Prostate gland (tissue), 2 donors: ENCODE results near the gene CDC42BPB.

Source experiments
- POLR2A ChIP-seq: fragments of 450-650 bp; IDR thresholded peaks from one replicate; pipeline ENCODE4 v1.6.1; 2016; ENCODE audit warnings: antibody characterized with exemption, mild to moderate bottlenecking
- POLR2AphosphoS5 ChIP-seq: sonication (generic); formaldehyde crosslinking; IDR thresholded peaks from one replicate; pipeline ENCODE4 v1.6.1; 2017; ENCODE audit warnings: antibody characterized with exemption
- TF ChIP-seq, protein P1 (sequence below), 4 experiments: fragments of 200-600 bp in 2 of 4; fragments of 450-650 bp in 2 of 4; sonication (generic) in 2 of 4; IDR thresholded peaks; 1 replicate in 3 of 4; 2 replicates in 1 of 4; pipeline ENCODE4 v1.5.1; 2016 to 2019; ENCODE audit warnings: antibody characterized with exemption in 4 of 4, mild to moderate bottlenecking in 2 of 4, moderate library complexity in 2 of 4

DNA sequence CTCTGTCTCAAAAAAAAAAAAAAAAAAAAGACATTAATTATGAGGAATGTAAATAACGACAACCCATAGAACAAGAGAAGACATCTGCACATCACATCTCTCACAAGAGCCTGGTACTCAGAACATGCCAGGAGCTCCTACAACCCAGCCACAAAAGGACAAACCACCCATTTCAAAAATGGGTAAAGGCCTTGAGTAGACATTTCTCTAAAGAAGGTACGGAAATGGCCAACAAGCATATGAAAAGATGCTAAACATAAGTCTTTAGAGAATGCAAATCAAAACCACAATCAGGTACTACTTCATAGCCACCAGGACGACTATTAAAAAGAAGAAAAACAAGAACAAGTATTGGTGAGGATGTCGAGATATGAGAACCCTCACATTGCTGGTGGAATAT, 121.6 kb downstream of the CDC42BPB start:
- TF ChIP-seq, protein P1, sequence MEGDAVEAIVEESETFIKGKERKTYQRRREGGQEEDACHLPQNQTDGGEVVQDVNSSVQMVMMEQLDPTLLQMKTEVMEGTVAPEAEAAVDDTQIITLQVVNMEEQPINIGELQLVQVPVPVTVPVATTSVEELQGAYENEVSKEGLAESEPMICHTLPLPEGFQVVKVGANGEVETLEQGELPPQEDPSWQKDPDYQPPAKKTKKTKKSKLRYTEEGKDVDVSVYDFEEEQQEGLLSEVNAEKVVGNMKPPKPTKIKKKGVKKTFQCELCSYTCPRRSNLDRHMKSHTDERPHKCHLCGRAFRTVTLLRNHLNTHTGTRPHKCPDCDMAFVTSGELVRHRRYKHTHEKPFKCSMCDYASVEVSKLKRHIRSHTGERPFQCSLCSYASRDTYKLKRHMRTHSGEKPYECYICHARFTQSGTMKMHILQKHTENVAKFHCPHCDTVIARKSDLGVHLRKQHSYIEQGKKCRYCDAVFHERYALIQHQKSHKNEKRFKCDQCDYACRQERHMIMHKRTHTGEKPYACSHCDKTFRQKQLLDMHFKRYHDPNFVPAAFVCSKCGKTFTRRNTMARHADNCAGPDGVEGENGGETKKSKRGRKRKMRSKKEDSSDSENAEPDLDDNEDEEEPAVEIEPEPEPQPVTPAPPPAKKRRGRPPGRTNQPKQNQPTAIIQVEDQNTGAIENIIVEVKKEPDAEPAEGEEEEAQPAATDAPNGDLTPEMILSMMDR (IDR thresholded peaks at IDR 0.05) = no peak
- TF ChIP-seq POLR2A (no peak), POLR2AphosphoS5 (no peak)
